Activated CD8-positive, alpha-beta T cell treated with anti-CD3 and anti-CD28 coated beads for 36 hours (primary cell): ENCODE results near the gene ANP32D. TPM values are rescaled to one million over a fixed set of nuclear protein-coding genes. Genes with fewer than 3 reads are reported as not detected.
"Not testable (repeated sequence)": the region's sequence is repeated elsewhere in the genome, so short reads cannot be mapped to it uniquely, and the experiment has no call there.

Source experiments
- ATAC-seq: fragments of 200-7000 bp; cut with Tn5 transposase; one replicate; pipeline ENCODE4 v1.10.0; 2021; ENCODE audit warnings: mild to moderate bottlenecking, moderate library complexity
- CTCF ChIA-PET: fragments of 350-600 bp; sonication (Branson Sonifier 250); formaldehyde crosslinking; loops from one replicate; lab custom pipeline; 2021; ENCODE audit warnings: antibody characterized with exemption; lab: Charles Lee
- POLR2A ChIA-PET: fragments of 350-600 bp; sonication (Branson Sonifier 250); formaldehyde crosslinking; loops from one replicate; lab custom pipeline; 2021; ENCODE audit warnings: antibody characterized with exemption; lab: Charles Lee
- DNase-seq: peaks from one replicate; pipeline ENCODE4 v3.0.0-alpha.2; 2020
- H3K27ac Mint-ChIP-seq: one replicate; pipeline ENCODE4 v1.8.0; 2021; ENCODE audit warnings: mild to moderate bottlenecking, mixed read lengths
- H3K27me3 Mint-ChIP-seq: one replicate; pipeline ENCODE4 v1.8.0; 2021; ENCODE audit warnings: mixed read lengths
- H3K36me3 Mint-ChIP-seq: one replicate; pipeline ENCODE4 v1.8.0; 2021; ENCODE audit warnings: low read depth, mixed read lengths
- H3K4me1 Mint-ChIP-seq: one replicate; pipeline ENCODE4 v1.8.0; 2021; ENCODE audit warnings: low read depth, mixed read lengths
- H3K4me3 Mint-ChIP-seq: one replicate; pipeline ENCODE4 v1.8.0; 2021; ENCODE audit warnings: mild to moderate bottlenecking, moderate library complexity, mixed read lengths
- H3K9me3 Mint-ChIP-seq: one replicate; pipeline ENCODE4 v1.8.0; 2021; ENCODE audit warnings: mixed read lengths
- CTCF ChIP-seq: fragments of 200-600 bp; IDR thresholded peaks from one replicate; pipeline ENCODE4 v1.8.0; 2022; ENCODE audit warnings: antibody characterized with exemption, mild to moderate bottlenecking
- intact Hi-C: fragments of 100-400 bp; cut with micrococcal nuclease; formaldehyde crosslinking; loops from one replicate; pipeline ENCODE4 v1.10.0; 2022
- total RNA-seq, 2 experiments: library from RNA; stranded (reverse); gene quantifications; one replicate each; pipeline ENCODE4 v1.2.3, GENCODE V29; 2021

ANP32D gene
- total RNA-seq, 2 experiments from 2014 or later = not detected

GRCh38 chr12:48508987-48509386, 36.6 kb downstream of the ANP32D start:
- ATAC-seq = no peak
- intact Hi-C loops = no loop called here
- H3K27me3 Mint-ChIP-seq = peaks cover 6% of the 10 kb centered on the region
- peaks cover 2% of the 10 kb centered on the region for H3K9me3 Mint-ChIP-seq
- ChIA-PET POLR2A (no interaction called here), CTCF (no interaction called here)
- H3K4me1 Mint-ChIP-seq = peaks cover 6% of the 10 kb centered on the region
- TF ChIP-seq CTCF = no peak
- no peak overlapping the region for H3K27ac Mint-ChIP-seq
- H3K36me3 Mint-ChIP-seq = no peaks in the 10 kb centered on the region
- no peak overlapping the region for H3K4me3 Mint-ChIP-seq
- DNase-seq = no peak

GRCh38 chr12:48510111-48510510, 37.8 kb downstream of the ANP32D start:
- ATAC-seq (no peak), DNase-seq (no peak)
- Mint-ChIP-seq H3K27ac (no peak overlapping the region), H3K27me3 (peaks cover 4% of the 10 kb centered on the region), H3K36me3 (no peaks in the 10 kb centered on the region), H3K9me3 (peaks cover 2% of the 10 kb centered on the region), H3K4me3 (no peak overlapping the region), H3K4me1 (peaks cover 6% of the 10 kb centered on the region)
- TF ChIP-seq CTCF = no peak
- ChIA-PET POLR2A (no interaction called here), CTCF (interaction anchor here (1.0 kb wide), 1 partner anchor 32 kb away, joined by 3 read pairs; no protein-coding TSS in a partner anchor)
- intact Hi-C loops = no loop called here

GRCh38 chr12:48512855-48513254, 40.5 kb downstream of the ANP32D start:
- CTCF ChIA-PET = no interaction called here
- POLR2A ChIA-PET = no interaction called here
- intact Hi-C loops = no loop called here
- peak overlapping the region; percentile 67 for H3K27ac Mint-ChIP-seq
- DNase-seq (peak; percentile 36), ATAC-seq (peak; percentile 96)
- H3K9me3 Mint-ChIP-seq = peaks cover 2% of the 10 kb centered on the region
- H3K4me3 Mint-ChIP-seq = no peak overlapping the region
- H3K36me3 Mint-ChIP-seq = no peaks in the 10 kb centered on the region
- peaks cover 2% of the 10 kb centered on the region for H3K27me3 Mint-ChIP-seq
- no peak for TF ChIP-seq CTCF
- H3K4me1 Mint-ChIP-seq = peaks cover 6% of the 10 kb centered on the region

- ChIA-PET POLR2A (no interaction called here), CTCF (no interaction called here)
- peaks cover 2% of the 10 kb centered on the region for H3K27me3 Mint-ChIP-seq
- ATAC-seq (no peak), DNase-seq (no peak)
- H3K9me3 Mint-ChIP-seq = peaks cover 2% of the 10 kb centered on the region
- H3K4me3 Mint-ChIP-seq = no peak overlapping the region
- no peaks in the 10 kb centered on the region for H3K36me3 Mint-ChIP-seq
- H3K27ac Mint-ChIP-seq = no peak overlapping the region
- no peak for TF ChIP-seq CTCF
- intact Hi-C loops = no loop called here
- peaks cover 6% of the 10 kb centered on the region for H3K4me1 Mint-ChIP-seq
These were observed 42.4 kb downstream of the ANP32D start for GRCh38 chr12:48514728-48515127.

- CTCF ChIA-PET, H3K4me3 Mint-ChIP-seq: not testable (repeated sequence)
These were observed 48.0 kb downstream of the ANP32D start for GRCh38 chr12:48520381-48520780.

More at GRCh38 chr12:48520381-48520780, 48.0 kb downstream of the ANP32D start:
- H3K4me1 Mint-ChIP-seq, DNase-seq, H3K27ac Mint-ChIP-seq, H3K9me3 Mint-ChIP-seq, H3K27me3 Mint-ChIP-seq, POLR2A ChIA-PET, intact Hi-C loops, H3K36me3 Mint-ChIP-seq, ATAC-seq: not testable (repeated sequence)

Other genes starting within 250 kb of the ANP32D start
- gene ZNF641, start 121.6 kb upstream of the ANP32D start, total RNA-seq = 1 to 10 TPM; 5.0 to 5.1 TPM
- gene C12orf54, start 9.9 kb downstream of the ANP32D start, total RNA-seq = not detected
- gene OR8S1, start 53.1 kb downstream of the ANP32D start, total RNA-seq = not detected
- gene LALBA, start 97.5 kb downstream of the ANP32D start, total RNA-seq = not detected
- 10 to 100 TPM; 45.9 to 47.3 TPM for gene KANSL2, start 209.7 kb downstream of the ANP32D start, total RNA-seq
- gene CCNT1, start 244.1 kb downstream of the ANP32D start, total RNA-seq = 10 to 100 TPM; 68.7 to 73.8 TPM